Measurements from ENCODE around the gene CHN1. TPM values are rescaled to one million over a fixed set of nuclear protein-coding genes. Genes with fewer than 3 reads are reported as not detected.

The CHN1 gene
- polyA plus RNA-seq, 1 of the 3 experiments (the other 2 are of a cell fraction) = 31.6 TPM

- ChIA-PET CTCF (interaction anchor here (0.5 to 1.3 kb wide), 6 partner anchors 12 to 225 kb away, joined by 3 to 4 read pairs (median 3); partner anchors contain the start of gene CHRNA1), POLR2A (no interaction called here)
- no peak overlapping the region for H3K27ac ChIP-seq (ENCODE audit: low read depth in 2 of 2, low read length in 1 of 2)
- TF ChIP-seq RFX5 (IDR thresholded peaks at IDR 0.05; ENCODE audit: low read length) (no peak), NRF1 (IDR thresholded peaks at IDR 0.05; ENCODE audit: low read depth, low read length) (no peak), MAX (IDR thresholded peaks at IDR 0.05; ENCODE audit: low read depth) (no peak), FOXJ3 (CRISPR knock-in tag; IDR thresholded peaks at IDR 0.05) (no peak), MXI1 (IDR thresholded peaks at IDR 0.05; ENCODE audit: low read depth, low read length) (no peak), PBX3 (IDR thresholded peaks at IDR 0.05) (no peak), GATA2 (CRISPR knock-in tag; IDR thresholded peaks at IDR 0.05) (no peak), USF1 (IDR thresholded peaks at IDR 0.05; ENCODE audit: borderline replicate concordance, low read depth) (no peak), SIN3A (IDR thresholded peaks at IDR 0.05; ENCODE audit: borderline replicate concordance, low read depth, low read length) (no peak), RXRA (IDR thresholded peaks at IDR 0.05; ENCODE audit: borderline replicate concordance, low read depth) (no peak), REST (IDR thresholded peaks at IDR 0.05; ENCODE audit: low read depth, low read length) (no peak)
- no peak for DNase-seq
- no peaks in the 10 kb centered on the region for H3K36me3 ChIP-seq (replicated peaks in 1 of 2; ENCODE audit: control insufficient read depth in 1 of 2, insufficient read depth in 2 of 2, low read length in 1 of 2)
- no peaks in the 10 kb centered on the region for H4K20me1 ChIP-seq (ENCODE audit: insufficient read depth)
- no peaks in the 10 kb centered on the region for H3K9me2 ChIP-seq
- H2AFZ ChIP-seq (ENCODE audit: low read depth) = no peak overlapping the region
- H3K79me2 ChIP-seq (ENCODE audit: insufficient read depth) = no peaks in the 10 kb centered on the region
- H3K9me3 ChIP-seq = no peaks in the 10 kb centered on the region
- H3K4me2 ChIP-seq = no peak overlapping the region
- no peak overlapping the region for H3K4me3 ChIP-seq (ENCODE audit: low read depth in 2 of 2, low read length in 1 of 2)
- H3F3A ChIP-seq (replicated peaks; ENCODE audit: insufficient read depth) = no peaks in the 10 kb centered on the region
- H3K9ac ChIP-seq = no peak overlapping the region
- H3K4me1 ChIP-seq (ENCODE audit: control insufficient read depth in 1 of 2, insufficient read depth in 2 of 2, low read depth in 1 of 2, low read length in 1 of 2) = no peaks in the 10 kb centered on the region
- H3K27me3 ChIP-seq (ENCODE audit: insufficient read depth) = no peaks in the 10 kb centered on the region
- 85% methylated on average over 5 of the region's 5 CpGs for WGBS (ENCODE audit: low lambda C conversion rate)
Observed at GRCh38 chr2:174750923-174751441, 254.2 kb downstream of the CHN1 start.

- no peaks in the 10 kb centered on the region for H3K36me3 ChIP-seq (replicated peaks in 1 of 2; ENCODE audit: control insufficient read depth in 1 of 2, insufficient read depth in 2 of 2, low read length in 1 of 2)
- H3K27me3 ChIP-seq (ENCODE audit: insufficient read depth) = no peaks in the 10 kb centered on the region
- H3K4me2 ChIP-seq = no peak overlapping the region
- no peak overlapping the region for H2AFZ ChIP-seq (ENCODE audit: low read depth)
- no peak for DNase-seq
- H3K27ac ChIP-seq (ENCODE audit: low read depth in 2 of 2, low read length in 1 of 2) = no peak overlapping the region
- TF ChIP-seq ELF1 (IDR thresholded peaks at IDR 0.05) = no peak
- no peak for TF ChIP-seq MEF2A (IDR thresholded peaks at IDR 0.05; ENCODE audit: borderline replicate concordance, low read depth)
- TF ChIP-seq CHD2 (IDR thresholded peaks at IDR 0.05; ENCODE audit: low read length, partially characterized antibody) = no peak
- TF ChIP-seq POLR2AphosphoS5 (IDR thresholded peaks at IDR 0.05; ENCODE audit: low read depth, low read length) = no peak
- TF ChIP-seq SMC3 (IDR thresholded peaks at IDR 0.05; ENCODE audit: low read depth, low read length) = no peak
- TF ChIP-seq USF1 (IDR thresholded peaks at IDR 0.05; ENCODE audit: borderline replicate concordance, low read depth) = no peak
- TF ChIP-seq NFIC (IDR thresholded peaks at IDR 0.05; ENCODE audit: borderline replicate concordance) = no peak
- H3K4me3 ChIP-seq (ENCODE audit: low read depth in 2 of 2, low read length in 1 of 2) = no peak overlapping the region
- H4K20me1 ChIP-seq (ENCODE audit: insufficient read depth) = no peaks in the 10 kb centered on the region
- no peaks in the 10 kb centered on the region for H3K79me2 ChIP-seq (ENCODE audit: insufficient read depth)
- no peaks in the 10 kb centered on the region for H3K4me1 ChIP-seq (ENCODE audit: control insufficient read depth in 1 of 2, insufficient read depth in 2 of 2, low read depth in 1 of 2, low read length in 1 of 2)
- POLR2A ChIA-PET = no interaction called here
- H3K9me3 ChIP-seq = no peaks in the 10 kb centered on the region
- no peaks in the 10 kb centered on the region for H3K9me2 ChIP-seq
- no peak overlapping the region for H3K9ac ChIP-seq
- H3F3A ChIP-seq (replicated peaks; ENCODE audit: insufficient read depth) = no peaks in the 10 kb centered on the region
- 76% methylated on average over 8 of the region's 8 CpGs for WGBS (ENCODE audit: low lambda C conversion rate)
- CTCF ChIA-PET = interaction anchor here (0.8 to 6.2 kb wide), 26 partner anchors 10 to 287 kb away, joined by 3 to 66 read pairs (median 6); partner anchors contain the start of genes CHN1 and CHRNA1
Observed at GRCh38 chr2:174749793-174750192, 255.4 kb downstream of the CHN1 start.
